Measurements from ENCODE around the gene KIAA1210. TPM values are rescaled to one million over a fixed set of nuclear protein-coding genes. Genes with fewer than 3 reads are reported as not detected.

Gene KIAA1210
- total and polyA plus RNA-seq, 2 of the 4 experiments (the other 2 are of a cell fraction), result not detected

GRCh38 chrX:119028733-119029330 is 98.8 kb downstream of the KIAA1210 start:
- H3K27me3 ChIP-seq (ENCODE audit: control insufficient read depth, insufficient read depth, low read length), result no peaks in the 10 kb centered on the region
- no peaks in the 10 kb centered on the region for H3K79me1 ChIP-seq (ENCODE audit: low read depth in 1 of 2, low read length in 2 of 2)
- H4K8ac ChIP-seq (ENCODE audit: low read depth in 2 of 2, low read length in 2 of 2), result no peak overlapping the region
- H2BK20ac ChIP-seq (ENCODE audit: low read depth, low read length), result no peak overlapping the region
- no peak overlapping the region for H3K4ac ChIP-seq (ENCODE audit: low read depth, low read length)
- in situ Hi-C loops (cut with MboI; ENCODE audit: low sequenced_read_pairs) (no loop called here), intact Hi-C loops (cut with micrococcal nuclease) (no loop called here), dilution Hi-C loops (cut with HindIII; ENCODE audit: low sequenced_read_pairs, unreplicated experiment) (no loop called here)
- DNase-seq (no peak), ATAC-seq (ENCODE audit: low read depth) (no peak)
- H2AFZ ChIP-seq (replicated peaks; ENCODE audit: low read length, poor library complexity), result no peak overlapping the region
- no peak overlapping the region for H3K4me3 ChIP-seq (ENCODE audit: insufficient read depth, low read depth, low read length)
- H3K4me2 ChIP-seq (ENCODE audit: low read depth, low read length), result no peak overlapping the region
- no peaks in the 10 kb centered on the region; the same call in 1 of the 2 replicates for H3K9me3 ChIP-seq (ENCODE audit: control insufficient read depth, insufficient read depth, low read length)
- H3K56ac ChIP-seq (ENCODE audit: extremely low read depth, insufficient read depth, low read length), result no peak overlapping the region
- no peaks in the 10 kb centered on the region for H4K20me1 ChIP-seq (ENCODE audit: insufficient read depth, low read length)
- no peak overlapping the region for H4K91ac ChIP-seq (ENCODE audit: insufficient read depth, low read depth, low read length)
- H3K4me1 ChIP-seq (ENCODE audit: control insufficient read depth, insufficient read depth, low read length), result no peaks in the 10 kb centered on the region
- no peak overlapping the region for H4K5ac ChIP-seq (ENCODE audit: low read depth, low read length)
- H3K9ac ChIP-seq (ENCODE audit: low read depth, low read length), result no peak overlapping the region
- no peak overlapping the region for H3K27ac ChIP-seq (ENCODE audit: insufficient read depth, low read length)
- CTCF ChIA-PET, result no interaction called here
- H2AK9ac ChIP-seq (replicated peaks; ENCODE audit: low read depth, low read length, poor library complexity), result no peak overlapping the region
- POLR2A ChIA-PET (ENCODE audit: unreplicated experiment), result no interaction called here
- H3K18ac ChIP-seq (ENCODE audit: low read depth, low read length), result no peak overlapping the region
- WGBS, 2 experiments (ENCODE audit: extremely low coverage in 2 of 2, insufficient read length in 1 of 2), result no CpG with 5 or more reads among the region's 1 CpG
- no peak overlapping the region for H3K23ac ChIP-seq (ENCODE audit: low read depth, low read length)
- H2BK15ac ChIP-seq (ENCODE audit: low read depth, low read length), result no peak overlapping the region
- H3K9me1 ChIP-seq (ENCODE audit: insufficient read depth, low read length), result no peaks in the 10 kb centered on the region
- TF ChIP-seq CEBPB (IDR thresholded peaks at IDR 0.05; ENCODE audit: low read depth, low read length) (no peak), POLR2A (IDR thresholded peaks at IDR 0.05; ENCODE audit: low read depth, low read length) (no peak), NFE2L2 (IDR thresholded peaks at IDR 0.05; ENCODE audit: low read depth, low read length) (no peak), RAD21 (IDR thresholded peaks at IDR 0.05; ENCODE audit: low read length) (no peak), FOS (IDR thresholded peaks at IDR 0.05; ENCODE audit: low read depth, low read length) (no peak)
- no TSS peak for BruUV-seq (replicated peaks)
- no peaks in the 10 kb centered on the region for H3K36me3 ChIP-seq (ENCODE audit: control insufficient read depth, insufficient read depth, low read length)
- no peak overlapping the region for H3K14ac ChIP-seq (replicated peaks; ENCODE audit: low read depth, low read length)
- no peak overlapping the region for H2BK5ac ChIP-seq (ENCODE audit: low read depth, low read length, poor library complexity, severe bottlenecking)
- H2BK120ac ChIP-seq (ENCODE audit: low read depth, low read length), result no peak overlapping the region
- no peak overlapping the region for H2AK5ac ChIP-seq (ENCODE audit: low read depth, low read length)

Other genes starting within 250 kb of the KIAA1210 start
- not detected in 2 replicates for gene LONRF3, start 153.2 kb downstream of the KIAA1210 start, total RNA-seq (2012; rRNA removed)
- not detected in 2 replicates for gene LONRF3, start 153.2 kb downstream of the KIAA1210 start, polyA plus RNA-seq (2012; rRNA removed)
- gene CT47C1, start 54.8 kb downstream of the KIAA1210 start, total RNA-seq (2012; rRNA removed), result not detected in 2 replicates
- not detected in 2 replicates for gene CT47C1, start 54.8 kb downstream of the KIAA1210 start, polyA plus RNA-seq (2012; rRNA removed)
- gene PGRMC1, start 108.5 kb upstream of the KIAA1210 start, total RNA-seq (2012; rRNA removed), result 75.3 and 124 TPM in 2 replicates
- gene PGRMC1, start 108.5 kb upstream of the KIAA1210 start, polyA plus RNA-seq (2012; rRNA removed), result 49.7 and 58.5 TPM in 2 replicates

Measured in IMR-90 (cell line).